HG02840 (cell line): Measurements from ENCODE around the gene ZNF628.

Experiments
- ATAC-seq: cut with Tn5 transposase; IDR thresholded peaks from one replicate; pipeline ENCODE4 v1.9.1; 2021; ENCODE audit warnings: mild to moderate bottlenecking, moderate library complexity, moderate number of reproducible peaks; ENCODE audit not compliant: unreplicated experiment, low FRiP score

The ZNF628 gene

DNA sequence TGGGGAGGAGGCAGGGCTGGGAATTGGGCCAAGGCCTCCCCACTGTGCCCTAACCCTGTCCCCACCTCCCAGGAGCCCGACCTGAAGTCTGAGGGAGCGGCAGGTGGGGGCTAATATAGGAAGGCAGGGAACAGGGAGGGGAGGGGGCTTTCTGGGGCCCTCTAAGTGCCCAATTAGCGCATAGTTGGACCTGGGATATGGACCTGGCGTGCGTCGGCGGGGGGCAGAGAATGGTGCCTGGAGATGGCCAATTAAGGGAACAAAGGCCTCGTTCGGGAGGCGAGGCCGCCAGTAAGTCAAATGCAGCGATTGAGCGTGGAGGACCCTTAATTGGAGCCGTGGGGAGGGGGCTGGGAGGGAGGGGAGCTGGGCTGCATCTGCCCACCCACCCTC is 11.8 kb upstream of the ZNF628 start, which contains the start of gene C19orf85:
TSS of gene C19orf85 (minus strand) at position 90 of the 393 bp plus-strand sequence. CDS start 197 bp downstream, outside the sequence.
- no peak for ATAC-seq

- ATAC-seq, result no peak
These were observed 10.8 kb upstream of the ZNF628 start for GRCh38 chr19:55465460-55466240.

DNA sequence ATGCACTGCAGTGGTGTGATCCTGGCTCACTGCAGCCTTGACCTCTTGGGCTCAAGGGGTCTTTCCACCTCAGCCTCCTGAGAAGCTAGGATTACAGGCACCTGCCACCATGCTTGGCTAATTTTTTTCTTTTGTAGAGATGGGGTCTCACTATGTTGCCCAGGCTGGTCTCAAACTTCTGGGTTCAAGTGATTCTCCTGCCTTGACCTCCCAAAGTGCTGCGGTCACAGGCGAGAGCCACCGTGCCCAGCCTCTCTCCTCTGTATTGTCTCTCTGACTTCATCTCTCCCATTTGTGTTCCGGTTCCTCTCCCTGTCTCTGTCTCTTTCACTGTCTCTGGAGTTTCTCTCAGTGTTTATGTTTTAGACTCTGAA is 10.2 kb upstream of the ZNF628 start:
- ATAC-seq, result no peak

DNA sequence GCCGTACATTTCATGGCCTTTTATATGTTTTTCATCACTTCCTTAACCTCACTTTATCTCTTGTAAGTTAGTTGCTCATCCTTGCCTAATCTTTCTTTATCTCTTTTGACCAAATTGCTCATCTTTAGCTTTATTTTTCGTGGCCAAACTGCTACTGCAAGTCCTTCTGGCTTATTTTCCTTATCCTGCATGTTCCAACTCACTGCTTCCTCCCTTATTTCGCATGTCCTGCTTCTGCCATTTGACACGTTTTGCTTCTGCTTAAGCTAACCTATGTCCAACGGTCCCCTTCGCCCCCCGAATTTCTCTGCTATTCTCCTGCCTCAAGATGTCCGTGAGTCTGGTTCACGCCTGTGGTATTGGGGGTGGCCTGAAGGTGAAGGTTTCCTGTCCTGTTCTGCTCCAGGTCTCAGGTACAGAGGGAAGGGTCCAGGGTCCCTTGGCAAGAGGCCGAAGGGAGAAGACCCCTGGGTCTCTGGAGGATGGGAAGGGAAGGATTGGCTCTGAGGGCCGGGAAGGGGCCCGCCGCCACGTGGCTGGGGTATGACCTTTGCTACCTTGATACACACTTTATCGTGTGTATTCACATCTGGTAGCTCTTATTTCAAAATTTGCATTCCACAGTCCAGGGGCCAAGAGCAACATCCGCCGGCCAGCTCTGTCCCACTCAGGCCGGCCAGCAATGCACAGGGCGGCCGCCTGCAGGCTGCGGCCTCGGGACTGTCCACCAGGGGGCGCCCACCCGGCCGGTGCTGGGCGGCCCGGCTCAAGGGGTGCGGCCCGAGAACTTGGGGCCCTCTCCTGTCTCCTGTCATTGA is 9.0 kb upstream of the ZNF628 start:
- ATAC-seq, result no peak

GRCh38 chr19:55468054-55468393 is 8.4 kb upstream of the ZNF628 start:
- no peak for ATAC-seq

DNA sequence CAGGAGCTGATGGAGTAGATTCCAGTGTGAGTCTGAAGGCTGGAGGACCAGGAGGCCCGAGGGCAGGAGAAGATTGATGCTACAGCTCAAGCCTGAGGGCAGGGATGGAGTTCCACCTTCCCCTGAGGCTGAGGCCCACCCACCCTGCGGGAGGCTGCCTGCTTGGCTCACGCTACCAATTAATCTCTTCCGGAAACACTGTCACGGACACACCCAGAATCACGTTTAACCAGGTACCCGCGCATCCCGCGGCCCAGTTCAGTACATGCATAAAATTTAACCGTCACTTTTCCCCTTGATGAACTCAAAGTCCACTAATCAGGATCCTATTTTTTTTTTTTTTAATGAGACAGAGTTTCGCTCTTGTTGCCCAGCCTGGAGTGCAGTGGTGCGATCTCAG is 5.2 kb upstream of the ZNF628 start:
- no peak for ATAC-seq

GRCh38 chr19:55472463-55472862 is 4.0 kb upstream of the ZNF628 start:
- ATAC-seq, result no peak

DNA sequence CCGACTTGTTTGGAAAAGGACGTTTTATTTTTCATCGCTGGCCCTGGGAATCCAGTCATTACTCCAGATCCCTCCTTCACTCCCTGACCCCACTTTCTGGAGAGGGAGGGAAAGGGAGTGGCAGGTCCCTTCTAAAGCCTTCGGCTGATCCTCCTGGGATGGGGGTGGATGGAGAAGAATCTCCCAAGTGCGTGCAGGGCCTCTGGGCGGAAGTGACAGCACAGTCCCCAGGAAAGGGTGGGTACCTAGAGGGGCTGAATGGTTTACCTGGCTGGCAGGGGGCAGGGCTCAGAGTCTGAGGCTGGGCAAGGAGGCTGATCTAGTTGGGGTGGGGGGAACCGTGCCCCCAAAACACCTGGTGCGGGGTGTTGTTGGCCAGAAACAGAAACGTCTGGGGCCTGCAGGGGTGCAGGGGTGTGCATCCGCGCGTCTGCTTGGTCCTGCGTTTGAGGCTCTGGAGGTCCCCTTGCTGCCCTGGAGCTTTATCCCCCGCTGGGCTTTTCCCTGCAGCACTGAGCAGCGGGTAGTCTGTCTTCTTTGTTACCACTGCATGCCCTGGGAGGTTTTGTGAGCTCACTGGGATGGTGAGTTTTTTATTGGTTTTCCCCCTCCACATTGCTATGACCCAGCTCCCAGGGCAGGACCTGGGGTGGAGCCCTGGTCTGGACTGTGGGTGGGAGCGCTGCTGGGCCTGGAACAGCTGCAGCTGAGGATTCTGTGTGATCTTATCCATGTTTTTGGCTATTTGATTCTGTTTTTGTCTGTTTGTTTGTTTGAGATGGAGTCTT is 3.0 kb upstream of the ZNF628 start:
- ATAC-seq, result no peak

GRCh38 chr19:55474269-55475265 is 1.9 kb upstream of the ZNF628 start:
- no peak for ATAC-seq

- ATAC-seq, result no peak
These were observed 1.5 kb downstream of the ZNF628 start for GRCh38 chr19:55477905-55478304.

DNA sequence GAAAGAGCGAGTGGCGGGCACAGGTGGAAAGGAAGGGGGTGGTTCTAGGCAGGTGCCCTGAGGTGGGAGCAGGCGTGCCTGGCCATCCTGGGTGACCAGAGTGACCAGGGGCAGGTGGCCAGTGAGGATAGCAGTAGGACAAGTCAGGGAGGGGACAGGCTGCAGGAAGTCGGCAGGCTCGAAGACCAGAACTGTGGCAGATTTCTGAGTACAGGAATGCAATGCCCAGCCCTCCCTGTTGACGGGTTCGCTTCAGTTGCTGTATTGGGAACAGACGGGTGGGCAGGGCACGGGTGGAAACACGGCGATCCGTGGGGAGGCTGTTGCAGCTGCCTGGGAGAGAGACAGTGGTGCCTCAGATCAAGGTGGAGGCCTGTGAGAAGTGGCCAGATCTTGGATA is 1.9 kb downstream of the ZNF628 start:
- no peak for ATAC-seq

DNA sequence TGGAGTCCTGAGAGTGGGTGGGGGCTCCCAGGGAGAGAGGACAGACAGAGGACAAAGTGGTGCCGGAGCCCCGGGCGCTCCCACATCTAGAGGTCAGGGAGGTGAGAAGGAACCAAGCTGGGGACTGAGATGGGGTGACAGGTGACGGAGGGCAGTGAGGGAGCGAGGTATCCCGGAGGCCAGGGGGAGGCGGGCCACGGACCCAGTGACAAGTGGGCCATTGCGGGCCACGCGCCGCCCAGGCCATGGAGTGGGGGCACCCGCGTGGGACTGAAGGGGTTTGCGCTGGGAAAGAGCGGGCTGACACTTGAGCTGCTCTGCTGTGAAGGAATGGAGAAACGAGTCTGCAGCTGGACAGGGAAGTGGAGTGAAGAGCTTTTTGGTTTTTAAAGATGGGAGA is 2.6 kb downstream of the ZNF628 start:
- no peak for ATAC-seq

- no peak for ATAC-seq
These were observed 3.2 kb downstream of the ZNF628 start for GRCh38 chr19:55479451-55480230.

DNA sequence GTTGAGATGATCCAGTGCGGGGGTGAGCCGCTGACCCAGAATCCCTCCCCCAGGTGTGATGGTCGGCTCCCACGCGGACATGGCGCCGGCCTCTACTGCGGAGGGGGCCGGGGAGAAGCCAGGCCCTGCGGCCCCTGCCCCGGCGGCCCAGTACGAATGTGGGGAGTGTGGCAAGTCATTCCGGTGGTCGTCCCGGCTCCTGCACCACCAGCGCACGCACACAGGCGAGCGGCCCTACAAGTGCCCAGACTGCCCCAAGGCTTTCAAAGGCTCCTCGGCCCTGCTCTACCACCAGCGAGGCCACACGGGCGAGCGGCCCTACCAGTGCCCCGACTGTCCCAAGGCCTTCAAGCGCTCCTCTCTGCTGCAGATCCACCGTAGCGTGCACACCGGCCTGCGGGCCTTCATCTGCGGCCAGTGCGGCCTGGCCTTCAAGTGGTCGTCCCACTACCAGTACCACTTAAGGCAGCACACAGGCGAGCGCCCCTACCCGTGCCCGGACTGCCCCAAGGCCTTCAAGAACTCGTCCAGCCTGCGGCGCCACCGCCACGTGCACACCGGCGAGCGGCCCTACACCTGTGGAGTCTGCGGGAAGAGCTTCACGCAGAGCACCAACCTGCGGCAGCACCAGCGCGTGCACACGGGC is 4.9 kb downstream of the ZNF628 start:
- ATAC-seq, result no peak

DNA sequence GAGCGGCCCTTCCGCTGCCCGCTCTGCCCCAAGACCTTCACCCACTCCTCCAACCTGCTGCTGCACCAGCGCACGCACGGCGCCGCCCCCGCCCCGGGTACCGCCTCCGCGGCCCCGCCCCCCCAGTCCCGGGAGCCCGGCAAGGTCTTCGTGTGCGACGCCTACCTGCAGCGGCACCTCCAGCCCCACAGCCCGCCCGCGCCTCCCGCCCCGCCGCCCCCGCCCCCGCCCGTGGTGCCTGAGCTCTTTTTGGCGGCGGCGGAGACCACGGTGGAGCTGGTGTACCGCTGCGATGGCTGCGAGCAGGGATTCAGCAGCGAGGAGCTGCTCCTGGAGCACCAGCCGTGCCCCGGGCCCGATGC is 5.4 kb downstream of the ZNF628 start:
- ATAC-seq, result no peak

DNA sequence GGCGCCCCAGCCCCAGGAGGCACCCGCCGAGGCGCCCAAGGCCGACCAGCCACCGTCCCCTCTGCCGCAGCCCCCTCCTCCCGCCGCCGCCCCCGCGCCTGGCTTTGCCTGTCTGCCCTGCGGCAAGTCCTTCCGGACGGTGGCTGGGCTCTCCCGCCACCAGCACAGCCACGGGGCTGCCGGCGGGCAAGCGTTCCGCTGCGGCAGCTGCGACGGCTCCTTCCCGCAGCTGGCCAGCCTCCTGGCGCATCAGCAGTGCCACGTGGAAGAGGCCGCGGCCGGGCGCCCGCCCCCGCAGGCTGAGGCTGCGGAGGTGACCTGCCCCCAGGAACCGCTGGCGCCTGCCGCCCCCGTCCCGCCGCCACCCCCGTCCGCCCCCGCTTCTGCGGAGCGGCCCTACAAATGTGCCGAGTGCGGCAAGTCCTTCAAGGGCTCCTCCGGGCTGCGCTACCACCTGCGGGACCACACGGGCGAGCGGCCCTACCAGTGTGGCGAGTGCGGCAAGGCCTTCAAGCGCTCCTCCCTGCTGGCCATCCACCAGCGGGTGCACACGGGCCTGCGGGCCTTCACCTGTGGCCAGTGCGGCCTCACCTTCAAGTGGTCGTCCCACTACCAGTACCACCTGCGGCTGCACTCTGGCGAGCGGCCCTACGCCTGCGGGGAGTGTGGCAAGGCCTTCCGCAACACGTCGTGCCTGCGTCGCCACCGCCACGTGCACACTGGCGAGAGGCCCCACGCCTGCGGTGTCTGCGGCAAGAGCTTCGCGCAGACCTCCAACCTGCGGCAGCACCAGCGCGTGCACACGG is 5.9 kb downstream of the ZNF628 start:
- no peak for ATAC-seq

GRCh38 chr19:55482967-55483705 is 6.7 kb downstream of the ZNF628 start:
- ATAC-seq, result no peak
